ENCODE measurements around the gene PCSK6. TPM values are rescaled to one million over a fixed set of nuclear protein-coding genes. Genes with fewer than 3 reads are reported as not detected.
"Not testable (repeated sequence)": the region's sequence is repeated elsewhere in the genome, so short reads cannot be mapped to it uniquely, and the experiment has no call there.

The PCSK6 gene
- total RNA-seq, 4 donors from 2014 or later: 4.0 to 28.6 (median 17.5) TPM

DNA sequence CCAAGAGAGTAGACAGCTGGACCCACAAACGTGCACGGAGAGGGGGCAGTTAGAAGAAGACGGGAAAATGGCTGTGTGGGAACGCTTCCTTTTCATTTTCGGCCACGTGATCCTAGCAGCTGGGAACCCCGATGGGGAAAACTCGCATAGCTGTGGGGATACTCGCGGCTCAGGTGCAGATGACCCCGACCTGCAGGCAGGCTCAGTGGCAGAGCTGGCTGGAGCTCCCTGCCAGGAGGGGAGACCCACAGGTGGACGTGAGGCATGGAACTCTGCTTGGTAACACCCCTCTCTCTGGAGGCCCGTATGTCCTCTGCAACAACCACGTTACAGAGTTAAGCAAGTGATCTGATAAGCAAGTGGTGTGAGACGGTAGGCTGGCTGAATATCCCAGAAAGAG lies 109.9 kb downstream of the PCSK6 start:
- 80 to 84% methylated on average over 15 of the region's 15 CpGs for WGBS, 2 donors
- intact Hi-C loops (cut with DNase I): no loop called here
- Histone ChIP-seq H3K9me3 (no peaks in the 10 kb centered on the region), H3K27ac (no peak overlapping the region), H3K27me3 (no peaks in the 10 kb centered on the region), H3K4me3 (replicated peaks in 1 of 3) (no peak overlapping the region), H3K4me1 (no peaks in the 10 kb centered on the region), H3K36me3 (no peaks in the 10 kb centered on the region)
- TF ChIP-seq POLR2A (IDR thresholded peaks at IDR 0.05): no peak
- TF ChIP-seq, protein P1, sequence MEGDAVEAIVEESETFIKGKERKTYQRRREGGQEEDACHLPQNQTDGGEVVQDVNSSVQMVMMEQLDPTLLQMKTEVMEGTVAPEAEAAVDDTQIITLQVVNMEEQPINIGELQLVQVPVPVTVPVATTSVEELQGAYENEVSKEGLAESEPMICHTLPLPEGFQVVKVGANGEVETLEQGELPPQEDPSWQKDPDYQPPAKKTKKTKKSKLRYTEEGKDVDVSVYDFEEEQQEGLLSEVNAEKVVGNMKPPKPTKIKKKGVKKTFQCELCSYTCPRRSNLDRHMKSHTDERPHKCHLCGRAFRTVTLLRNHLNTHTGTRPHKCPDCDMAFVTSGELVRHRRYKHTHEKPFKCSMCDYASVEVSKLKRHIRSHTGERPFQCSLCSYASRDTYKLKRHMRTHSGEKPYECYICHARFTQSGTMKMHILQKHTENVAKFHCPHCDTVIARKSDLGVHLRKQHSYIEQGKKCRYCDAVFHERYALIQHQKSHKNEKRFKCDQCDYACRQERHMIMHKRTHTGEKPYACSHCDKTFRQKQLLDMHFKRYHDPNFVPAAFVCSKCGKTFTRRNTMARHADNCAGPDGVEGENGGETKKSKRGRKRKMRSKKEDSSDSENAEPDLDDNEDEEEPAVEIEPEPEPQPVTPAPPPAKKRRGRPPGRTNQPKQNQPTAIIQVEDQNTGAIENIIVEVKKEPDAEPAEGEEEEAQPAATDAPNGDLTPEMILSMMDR (IDR thresholded peaks at IDR 0.05): no peak
- DNase-seq: no peak

DNA sequence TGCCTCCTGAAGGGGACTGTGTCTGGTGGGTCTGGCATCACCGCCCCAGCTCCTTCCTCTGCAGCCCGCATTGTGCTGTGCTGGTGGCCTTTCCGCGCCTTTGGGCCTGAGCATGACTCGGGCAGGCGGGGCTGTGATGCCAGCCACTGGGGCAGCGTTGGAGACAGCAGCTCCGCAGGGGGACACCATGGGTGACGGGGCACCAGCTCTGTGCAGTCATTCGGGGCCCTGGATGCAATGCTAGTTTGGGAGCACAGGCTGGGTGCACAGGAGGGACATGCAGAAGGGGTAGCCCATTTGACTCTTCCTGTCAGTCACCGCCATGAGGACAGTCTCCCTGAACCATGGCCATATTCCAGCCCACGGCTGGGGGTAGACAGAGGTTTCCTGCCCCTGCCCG lies 110.6 kb downstream of the PCSK6 start:
- Histone ChIP-seq H3K27me3 (no peaks in the 10 kb centered on the region), H3K9me3 (no peaks in the 10 kb centered on the region), H3K4me3 (replicated peaks in 1 of 3) (no peak overlapping the region), H3K4me1 (no peaks in the 10 kb centered on the region), H3K36me3 (no peaks in the 10 kb centered on the region), H3K27ac (no peak overlapping the region)
- WGBS, 2 donors: 90 to 95% methylated on average over 13 of the region's 13 CpGs
- intact Hi-C loops (cut with DNase I): no loop called here
- TF ChIP-seq POLR2A (IDR thresholded peaks at IDR 0.05): no peak
- TF ChIP-seq, protein P1 (IDR thresholded peaks at IDR 0.05): no peak
- DNase-seq: no peak

DNA sequence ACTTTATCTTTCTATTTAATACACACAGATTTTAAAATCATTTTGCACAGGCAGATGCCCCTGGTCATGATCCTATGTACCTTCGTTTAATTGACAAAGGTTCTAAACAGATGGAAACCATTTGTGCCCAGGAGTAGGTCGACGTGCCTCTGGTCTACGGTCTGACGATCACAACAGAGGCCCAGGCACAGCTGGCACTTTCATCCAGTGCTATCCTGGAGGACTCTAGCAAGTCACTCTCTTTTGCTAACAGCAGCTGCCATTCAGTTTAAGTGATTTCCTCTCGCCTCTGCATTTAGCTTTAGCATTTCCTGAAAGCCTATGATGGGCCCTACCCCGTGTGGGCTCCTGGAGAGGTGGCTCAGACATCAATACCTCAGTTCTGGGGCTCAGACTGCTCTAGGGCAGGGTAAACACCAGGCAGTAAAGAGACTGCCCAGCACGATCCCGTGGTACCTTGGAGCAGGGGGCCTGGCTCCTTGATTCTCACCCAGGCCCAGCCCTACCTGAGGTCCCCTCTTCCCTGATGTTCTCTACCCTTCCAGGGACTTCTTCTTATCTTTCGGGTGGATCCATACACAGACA lies 111.2 kb downstream of the PCSK6 start:
- TF ChIP-seq, protein P1 (IDR thresholded peaks at IDR 0.05): no peak
- no peak for TF ChIP-seq POLR2A (IDR thresholded peaks at IDR 0.05)
- WGBS, 2 donors: 65 to 71% methylated on average over 10 of the region's 10 CpGs
- Histone ChIP-seq H3K27me3 (no peaks in the 10 kb centered on the region), H3K4me3 (replicated peaks in 1 of 3) (no peak overlapping the region), H3K27ac (no peak overlapping the region), H3K36me3 (no peaks in the 10 kb centered on the region), H3K9me3 (no peaks in the 10 kb centered on the region), H3K4me1 (no peaks in the 10 kb centered on the region)
- intact Hi-C loops (cut with DNase I): no loop called here
- no peak for DNase-seq

DNA sequence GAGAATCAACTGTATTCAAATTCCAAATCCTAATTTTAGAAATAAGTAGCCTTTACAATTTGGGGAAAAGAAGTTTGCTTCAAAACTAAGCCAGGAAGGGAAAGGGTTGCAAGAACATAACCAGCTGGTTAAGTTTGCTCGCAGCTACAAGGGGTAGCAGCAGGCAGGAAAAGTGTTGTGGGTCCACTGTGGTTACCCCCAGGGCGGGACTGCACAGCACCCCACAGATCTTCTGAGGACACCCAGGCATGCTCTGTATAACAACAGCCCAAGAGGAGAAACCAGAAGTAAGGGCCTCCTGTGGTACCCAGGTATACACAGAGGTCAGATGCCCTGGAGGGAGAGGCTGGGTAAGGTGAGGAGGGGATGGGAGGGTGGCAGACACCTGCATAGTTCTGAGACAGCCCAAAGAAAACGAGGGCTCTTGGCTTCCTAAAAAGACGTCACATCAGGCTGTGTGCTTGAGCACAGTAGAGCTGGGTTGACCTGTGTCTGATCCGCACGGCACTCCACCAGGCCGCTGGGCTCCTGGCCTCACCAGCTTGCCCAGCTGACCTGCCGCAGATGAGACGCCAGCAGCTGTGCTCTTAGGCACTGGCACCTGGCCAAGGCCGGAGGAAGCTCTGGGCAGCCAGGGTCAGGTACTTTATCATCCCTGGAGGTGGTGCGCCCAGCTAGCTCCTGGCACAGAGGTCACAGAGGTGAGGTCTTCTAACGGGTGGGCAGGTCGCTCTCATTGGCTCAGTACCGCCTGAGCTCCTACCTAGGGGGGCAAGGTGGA lies 112.7 kb downstream of the PCSK6 start:
- H3K9me3 ChIP-seq: no peaks in the 10 kb centered on the region
- DNase-seq: no peak
- H3K36me3 ChIP-seq: no peaks in the 10 kb centered on the region
- WGBS, 2 donors: 75 to 86% methylated on average over 7 to 13 of the region's 14 CpGs
- H3K27me3 ChIP-seq: no peaks in the 10 kb centered on the region
- no peak for TF ChIP-seq POLR2A (IDR thresholded peaks at IDR 0.05)
- TF ChIP-seq, protein P1 (IDR thresholded peaks at IDR 0.05): no peak
- intact Hi-C loops (cut with DNase I): no loop called here
- no peaks in the 10 kb centered on the region for H3K4me1 ChIP-seq
- no peak overlapping the region for H3K27ac ChIP-seq
- no peak overlapping the region for H3K4me3 ChIP-seq (replicated peaks in 1 of 3)

DNA sequence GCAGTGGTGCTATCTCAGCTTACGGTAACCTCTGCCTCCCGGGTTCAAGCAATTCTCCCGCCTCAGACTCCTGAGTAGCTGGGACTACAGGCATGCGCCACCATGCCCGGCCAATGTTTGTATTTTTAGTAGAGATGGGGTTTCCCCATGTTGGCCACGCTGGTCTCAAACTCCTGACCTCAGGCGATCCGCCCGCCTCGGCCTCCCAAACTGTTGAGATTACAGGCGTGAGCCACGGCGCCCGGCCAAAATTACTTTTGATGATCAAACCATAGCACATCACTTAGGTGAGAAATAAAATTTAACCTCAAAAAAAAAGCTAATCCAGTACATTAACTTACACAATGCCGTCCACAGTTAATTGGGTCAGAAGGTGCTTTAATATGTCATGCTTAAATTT lies 114.5 kb downstream of the PCSK6 start:
- H3K9me3 ChIP-seq; intact Hi-C loops (cut with DNase I); H3K27me3 ChIP-seq; H3K36me3 ChIP-seq; H3K4me1 ChIP-seq; H3K4me3 ChIP-seq (replicated peaks in 1 of 3); DNase-seq; H3K27ac ChIP-seq: not testable (repeated sequence)
- WGBS, 2 donors: 90 to 91% methylated on average over 15 of the region's 15 CpGs
